Stimulated activated CD4-positive, alpha-beta T cell treated with anti-CD3 and anti-CD28 coated beads, TNF-alpha, amount 100 ng/mL, for 1 hour (primary cell): Measurements from ENCODE around the gene HECTD3.

Experiments
- DNase-seq, 3 donors: peaks; one replicate each; pipeline ENCODE4 v3.0.0-alpha.2; 2020; ENCODE audit warnings: low read depth in 3 of 3, low spot score in 1 of 3

HECTD3 gene

DNA sequence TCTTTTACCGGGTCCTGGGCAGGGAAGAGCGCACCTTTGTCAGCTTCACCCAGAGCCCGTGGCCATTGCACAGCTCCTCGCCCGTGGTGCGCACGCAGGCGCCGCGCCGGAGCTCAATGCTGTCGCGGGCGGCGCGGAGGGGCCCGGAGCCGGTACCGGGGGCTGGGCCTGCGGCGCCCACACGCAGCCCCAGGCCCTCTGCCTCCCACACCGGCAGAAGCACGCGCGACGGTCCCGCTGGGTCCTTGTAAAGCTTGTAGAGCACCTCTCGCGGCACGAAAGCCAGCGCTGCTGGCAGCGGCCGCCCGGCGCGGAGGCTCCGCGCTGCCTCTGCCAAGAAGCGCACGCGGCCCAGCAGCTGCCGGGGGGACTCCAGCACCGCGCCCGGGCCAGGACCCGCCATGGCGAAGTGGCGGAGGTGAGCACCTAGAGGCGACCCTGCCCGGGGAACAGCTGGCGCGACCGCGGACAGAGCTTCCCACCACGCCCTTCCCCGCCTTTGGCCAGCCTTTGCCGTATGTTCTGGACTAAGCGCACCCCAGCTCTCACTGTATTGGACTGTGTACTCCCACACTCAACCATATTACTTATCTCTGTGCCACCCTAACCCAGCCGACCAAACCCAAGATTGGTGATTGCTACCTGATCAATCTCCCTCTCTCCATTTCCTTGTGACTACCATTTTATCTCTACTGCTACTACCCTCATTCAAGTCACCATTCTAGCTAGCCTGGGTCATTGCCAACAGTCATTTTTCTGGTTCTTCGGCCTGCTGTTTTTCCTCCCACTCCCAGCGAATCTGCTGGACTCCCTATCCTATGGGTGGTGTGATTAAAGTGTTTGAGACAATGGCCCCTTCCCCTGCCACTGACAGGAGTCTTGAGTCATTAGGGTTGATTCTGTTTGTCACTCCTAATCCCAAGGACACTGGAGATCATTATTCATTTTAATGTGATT, at the start of gene HECTD3:
TSS of gene HECTD3 (minus strand) at position 470 of the 957 bp plus-strand sequence. CDS start at position 403, 67 bp downstream.
- DNase-seq, result peak in 2 of 3 donors; percentile 33 to 50

DNA sequence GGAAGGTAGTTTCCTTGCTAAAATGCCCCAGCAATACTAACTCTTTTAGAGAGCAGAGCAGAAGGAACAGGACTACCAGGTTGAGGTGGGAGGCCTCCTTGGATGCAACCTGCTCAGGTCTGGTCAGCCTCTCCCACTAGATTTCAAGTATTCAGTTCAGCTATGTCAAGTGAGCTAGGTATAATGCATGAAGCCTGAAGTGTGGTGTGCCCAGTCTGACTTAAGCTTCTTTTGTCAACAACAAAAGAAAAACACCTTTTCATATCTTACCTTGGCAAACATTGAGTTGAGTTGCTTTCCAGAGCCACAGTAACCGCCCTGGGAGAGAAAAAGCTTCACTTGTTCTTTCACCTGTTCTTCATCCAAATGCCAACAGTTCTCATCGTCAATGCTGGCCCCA, 48.7 kb upstream of the HECTD3 start:
- no peak for DNase-seq

GRCh38 chr1:45057542-45057941, 46.4 kb upstream of the HECTD3 start:
- no peak for DNase-seq

- DNase-seq, result no peak
Measured at GRCh38 chr1:45051005-45051772, 40.1 kb upstream of the HECTD3 start.

- DNase-seq, result no peak
Measured at GRCh38 chr1:45047032-45047431, 35.9 kb upstream of the HECTD3 start.

DNA sequence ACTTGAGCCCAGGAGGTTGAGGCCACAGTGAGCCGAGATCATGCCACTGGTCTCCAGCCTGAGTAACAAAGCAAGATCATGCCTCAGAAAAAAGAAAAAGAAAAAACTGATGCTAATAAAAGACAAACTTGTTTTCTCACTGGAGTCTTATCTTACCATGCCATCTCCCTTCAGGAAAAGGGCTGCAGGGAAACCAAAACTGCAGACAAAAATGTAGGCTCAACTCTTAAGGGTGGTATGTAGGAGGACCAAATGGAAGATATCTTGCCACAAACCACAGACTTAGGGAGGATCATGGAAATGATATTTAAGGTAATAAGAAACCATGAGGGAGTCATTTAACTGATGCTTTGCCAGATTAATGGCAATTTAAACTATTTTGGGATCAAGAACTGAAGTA, 33.8 kb upstream of the HECTD3 start:
- DNase-seq, result no peak

DNA sequence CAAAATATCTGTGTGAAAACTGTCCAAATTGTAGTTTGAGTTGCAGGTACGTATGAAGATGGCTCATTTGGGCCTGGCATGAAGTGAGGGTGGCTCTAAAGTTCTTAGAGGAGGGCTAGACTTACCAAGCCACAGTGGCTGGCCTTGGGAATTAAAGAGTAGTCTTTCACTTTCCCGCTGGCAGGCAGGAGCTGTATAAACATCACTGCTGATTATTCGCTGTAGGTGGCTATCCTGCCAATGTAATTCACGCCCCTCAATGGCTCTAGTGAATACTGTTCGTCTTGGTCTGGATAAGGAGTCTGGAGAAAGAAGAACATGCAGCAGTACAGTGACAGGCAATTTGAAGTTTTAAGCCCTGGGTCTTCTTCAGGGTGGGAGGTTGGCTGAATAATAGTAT, 32.0 kb upstream of the HECTD3 start:
- no peak for DNase-seq

- no peak for DNase-seq
Measured at GRCh38 chr1:45040297-45040696, 29.2 kb upstream of the HECTD3 start.

DNA sequence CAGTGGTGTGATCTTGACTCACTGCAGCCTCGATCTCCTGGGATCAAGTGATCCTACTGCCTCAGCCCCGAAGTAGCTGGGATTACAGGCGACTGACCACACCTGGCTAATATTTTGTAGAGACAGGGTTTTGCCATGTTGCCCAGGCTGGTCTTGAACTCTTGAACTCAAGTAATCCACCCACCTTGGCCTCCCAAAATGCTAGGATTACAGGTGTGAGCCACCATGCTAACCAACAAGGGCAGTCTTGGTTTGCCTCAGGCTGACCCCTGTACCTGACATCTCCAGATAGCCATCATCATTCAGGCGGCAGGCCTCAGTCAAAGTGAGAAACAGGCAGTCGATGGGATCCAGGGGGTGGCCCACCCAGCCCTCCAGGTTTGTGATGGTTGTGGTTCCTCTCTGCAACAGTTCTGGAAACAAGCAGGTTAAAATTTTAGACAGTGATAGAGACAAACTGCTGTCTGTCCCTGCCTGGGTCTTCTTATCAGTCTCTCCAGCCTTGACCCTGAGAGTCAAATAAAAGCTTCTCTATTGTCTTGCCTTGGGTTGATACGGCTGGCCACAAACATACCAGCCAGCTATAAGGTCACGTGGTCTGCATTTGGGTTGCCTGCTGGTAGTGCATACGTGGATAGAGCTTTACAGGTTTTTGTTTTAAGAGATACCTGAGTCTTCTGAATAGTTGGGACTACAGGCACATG, 27.7 kb upstream of the HECTD3 start:
- no peak for DNase-seq

DNA sequence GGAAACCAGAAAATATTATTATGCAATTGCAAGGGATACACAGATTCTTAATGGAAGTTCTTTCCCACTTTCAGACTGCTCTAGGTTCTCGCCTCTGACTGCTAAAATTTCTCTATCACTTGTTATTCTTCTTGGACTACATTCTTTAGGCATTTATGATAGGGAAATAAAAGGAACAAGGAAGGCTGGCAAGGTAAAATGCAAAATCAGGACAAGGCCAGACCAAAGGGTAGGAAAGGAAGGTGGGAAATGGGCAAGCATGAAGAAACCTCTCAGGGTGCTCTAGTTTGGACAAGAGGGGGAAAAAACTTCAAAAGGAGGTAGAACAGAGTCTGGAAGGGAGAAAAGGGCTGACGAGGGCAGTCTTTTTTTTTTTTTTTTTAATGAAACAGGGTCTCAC, 27.1 kb upstream of the HECTD3 start:
- DNase-seq, result no peak

DNA sequence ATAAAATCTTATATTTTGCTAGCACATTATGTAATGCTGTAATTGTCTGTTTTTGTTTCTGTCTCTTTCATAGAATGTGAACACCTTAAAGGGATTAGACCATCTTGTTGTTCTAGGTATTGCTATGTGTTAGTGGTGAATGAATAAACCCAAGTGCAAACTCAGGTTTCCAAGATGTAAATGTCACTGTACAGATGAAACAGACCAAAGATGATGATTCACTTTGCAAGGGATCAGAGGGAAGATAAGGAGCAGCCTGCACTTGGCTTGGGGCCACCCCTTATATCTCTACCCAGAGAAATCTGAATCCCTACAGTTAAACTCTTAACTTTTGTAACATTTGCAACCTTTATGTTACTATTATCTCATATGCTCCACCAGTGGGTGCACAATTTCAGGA, 26.3 kb upstream of the HECTD3 start:
- no peak for DNase-seq

DNA sequence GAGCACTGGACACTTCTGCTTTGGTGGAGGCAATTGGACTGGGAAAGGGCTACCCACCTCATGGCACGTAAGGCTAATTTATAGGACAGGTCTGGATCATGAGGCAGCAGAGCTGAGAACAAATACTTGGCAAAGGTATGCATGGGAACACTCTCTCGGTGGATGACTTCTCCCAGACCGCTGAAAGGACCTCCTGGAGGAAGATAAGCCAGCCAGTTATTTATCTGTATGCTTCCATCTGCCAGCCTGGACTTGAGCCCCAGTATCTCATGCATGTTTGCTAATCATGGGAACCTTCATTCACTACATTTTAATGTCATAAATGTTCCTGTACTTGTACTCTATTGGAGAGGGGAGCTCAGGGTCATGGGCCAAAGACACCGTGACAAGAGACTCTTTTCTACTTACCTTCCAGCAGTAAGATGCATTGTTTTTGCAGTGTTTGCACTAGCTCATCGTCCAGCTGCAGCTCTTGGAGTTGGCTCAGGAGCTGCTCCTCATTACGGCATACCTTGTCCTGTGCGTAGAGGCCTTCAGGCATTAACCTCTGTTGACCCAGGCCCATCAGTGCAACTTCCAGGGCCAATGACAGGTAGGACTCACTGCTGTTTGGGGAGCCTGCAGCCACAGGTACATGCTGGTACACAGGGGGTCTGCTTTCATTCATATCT, 24.6 kb upstream of the HECTD3 start:
- no peak for DNase-seq

GRCh38 chr1:45033356-45033755, 22.2 kb upstream of the HECTD3 start:
- DNase-seq, result no peak

- no peak for DNase-seq
Measured at GRCh38 chr1:45032837-45033236, 21.7 kb upstream of the HECTD3 start.

DNA sequence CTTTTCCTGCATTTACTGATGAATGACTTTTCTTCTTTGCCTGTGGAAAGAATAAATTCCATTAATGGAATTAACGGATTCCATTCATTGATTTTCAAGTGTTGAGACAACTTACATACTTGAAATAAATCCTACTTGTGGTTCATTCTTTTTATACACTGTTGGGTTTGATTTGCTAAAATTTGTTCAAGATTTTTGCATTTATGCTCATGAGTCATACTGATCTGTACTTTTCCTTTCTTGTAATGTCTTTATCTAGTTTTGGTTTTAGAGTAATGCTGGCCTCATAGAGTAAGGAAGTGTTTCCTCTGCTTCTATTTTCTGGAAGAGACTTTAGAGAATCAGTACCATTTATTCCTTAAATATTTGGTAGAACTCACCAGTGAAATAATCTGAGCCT, 15.3 kb upstream of the HECTD3 start:
- no peak for DNase-seq

GRCh38 chr1:45023663-45024062, 12.5 kb upstream of the HECTD3 start:
- no peak for DNase-seq

DNA sequence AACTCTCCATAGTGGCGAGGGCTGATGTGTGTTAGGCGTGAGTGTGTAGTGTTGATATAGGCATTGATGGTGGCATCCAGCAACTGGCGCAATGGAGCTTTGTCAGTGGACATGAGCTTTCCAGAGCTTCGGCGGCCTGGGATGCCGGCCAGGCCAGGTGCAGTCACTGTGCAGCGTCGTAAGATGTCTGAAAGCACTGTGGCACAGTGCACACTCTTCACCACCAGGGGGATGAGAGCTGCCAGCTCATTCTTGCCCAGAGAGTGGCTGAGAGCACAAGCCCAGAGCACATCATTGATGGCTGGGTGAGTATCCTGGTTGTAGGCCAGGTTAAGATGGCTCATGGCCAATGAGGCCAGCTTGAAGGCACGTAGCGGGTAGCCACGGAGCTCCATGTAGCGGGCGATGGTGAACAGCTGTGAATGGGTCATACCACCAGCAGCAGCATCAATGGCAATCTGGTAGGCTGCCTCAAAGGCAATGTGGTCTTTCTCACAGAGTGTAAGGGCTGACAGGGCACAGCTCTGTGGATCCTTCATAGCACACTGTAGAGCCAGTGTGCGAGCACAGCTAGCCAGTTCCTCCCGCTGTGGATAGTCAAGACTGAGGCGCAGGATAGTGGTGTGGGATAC, 7.6 kb upstream of the HECTD3 start:
- peak in 2 of 3 donors; percentile 31 to 48 for DNase-seq

GRCh38 chr1:45016767-45017166, 5.6 kb upstream of the HECTD3 start:
- no peak for DNase-seq

DNA sequence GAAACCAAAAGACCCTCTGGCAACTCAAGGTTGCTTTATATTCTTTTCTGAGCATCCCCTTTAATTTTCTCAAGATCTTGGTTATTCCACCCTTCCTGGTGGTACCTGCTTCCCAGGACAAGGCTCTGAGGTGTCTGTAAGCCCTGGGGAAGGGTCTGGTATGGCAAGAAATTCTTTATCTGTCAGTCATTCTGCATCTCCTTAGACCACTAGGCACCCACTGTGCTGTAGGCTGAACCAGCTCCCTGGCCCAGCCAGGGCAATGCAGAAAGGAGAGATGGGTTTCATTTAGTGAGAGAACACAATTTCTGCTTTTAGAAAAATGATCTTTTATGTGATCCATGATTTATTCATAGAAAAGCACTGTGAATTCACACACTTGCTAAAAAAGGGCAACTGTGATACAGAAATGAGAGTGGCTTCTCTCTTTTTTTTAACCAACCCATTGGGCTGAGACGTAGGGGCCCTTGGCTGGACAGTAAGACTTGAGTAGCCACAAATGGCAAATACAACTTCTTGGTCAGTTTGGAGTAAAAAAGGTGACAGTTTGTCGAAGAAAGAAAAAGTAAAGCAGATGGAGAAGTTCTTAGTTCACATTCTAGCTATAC, 5.1 kb upstream of the HECTD3 start:
- no peak for DNase-seq

DNA sequence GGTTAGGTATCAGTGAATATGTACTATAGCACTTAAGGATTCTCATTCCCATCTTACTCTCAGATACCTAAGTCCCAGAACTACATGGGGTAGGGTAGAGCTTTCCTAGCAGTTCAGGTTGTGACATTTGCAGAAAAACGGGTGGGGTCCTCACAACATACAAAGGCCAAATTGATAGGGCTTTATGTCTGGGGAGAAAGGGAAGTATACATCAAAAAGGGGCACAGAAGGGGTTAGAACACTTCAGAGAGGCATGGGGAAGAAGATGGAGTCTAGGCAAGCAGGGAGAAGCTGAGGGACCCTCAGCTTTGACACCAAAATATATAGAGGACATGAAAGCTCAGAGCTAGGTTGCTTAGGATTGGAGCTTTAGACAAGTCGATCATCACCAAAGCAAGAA, 4.6 kb upstream of the HECTD3 start:
- DNase-seq, result no peak
